SK-N-SH (cell line): ENCODE data around the gene SLC9A4.

ENCODE experiments used
- ELF1 ChIP-seq: IDR thresholded peaks from 2 replicates; pipeline ENCODE4 v1.4.0; 2012
- FOSL2 ChIP-seq: IDR thresholded peaks from 2 replicates; pipeline ENCODE4 v1.4.0; 2012; ENCODE audit warnings: low read depth, mild to moderate bottlenecking, moderate library complexity, borderline replicate concordance
- NRF1 ChIP-seq: IDR thresholded peaks from 2 replicates; pipeline ENCODE4 v1.6.1; 2012; ENCODE audit warnings: low read depth, mild to moderate bottlenecking, low read length
- POLR2AphosphoS5 ChIP-seq: IDR thresholded peaks from 2 replicates; pipeline ENCODE4 v1.6.1; 2012; ENCODE audit warnings: low read depth, low read length
- RXRA ChIP-seq: IDR thresholded peaks from 2 replicates; pipeline ENCODE4 v1.4.0; 2012; ENCODE audit warnings: low read depth, mild to moderate bottlenecking, borderline replicate concordance
- SIN3A ChIP-seq: IDR thresholded peaks from 2 replicates; pipeline ENCODE4 v1.6.1; 2012; ENCODE audit warnings: low read depth, mild to moderate bottlenecking, low read length, moderate library complexity, borderline replicate concordance
- TF ChIP-seq, protein P1 (sequence below): fragments of 150-350 bp; IDR thresholded peaks from 2 replicates; pipeline ENCODE4 v1.6.1; 2016; ENCODE audit warnings: mild to moderate bottlenecking, low read depth, low read length
- TF ChIP-seq, protein P2 (sequence below): fragments of 200-600 bp; sonication (generic); IDR thresholded peaks from 2 replicates; pipeline ENCODE4 v1.6.1; 2017; ENCODE audit warnings: antibody characterized with exemption, mild to moderate bottlenecking, moderate library complexity
- TF ChIP-seq, protein P3 (sequence below): IDR thresholded peaks from 2 replicates; pipeline ENCODE4 v1.4.0; 2012; ENCODE audit warnings: low read depth
- TF ChIP-seq, protein P4 (sequence below): IDR thresholded peaks from 2 replicates; pipeline ENCODE4 v1.4.0; 2012; ENCODE audit warnings: low read depth, borderline replicate concordance

DNA sequence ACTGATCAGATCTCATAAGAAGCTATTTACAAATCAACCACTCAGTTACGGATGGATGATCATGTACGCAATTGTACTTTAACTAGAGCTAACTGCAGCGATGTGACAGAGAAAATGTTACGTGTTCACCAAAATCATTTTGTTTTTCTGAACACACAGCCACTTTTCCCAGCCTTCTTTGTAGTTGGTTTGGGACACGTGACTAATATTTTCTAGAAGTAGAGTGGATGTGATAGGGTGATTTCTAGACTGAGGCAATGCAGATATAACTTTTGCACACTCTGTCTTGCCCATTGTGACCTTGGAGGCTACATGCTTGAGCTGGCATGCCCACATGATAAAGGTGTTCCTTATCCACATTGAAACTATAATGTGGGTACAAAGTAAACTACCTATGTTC lies 9.9 kb upstream of the SLC9A4 start:
- TF ChIP-seq, protein P1, sequence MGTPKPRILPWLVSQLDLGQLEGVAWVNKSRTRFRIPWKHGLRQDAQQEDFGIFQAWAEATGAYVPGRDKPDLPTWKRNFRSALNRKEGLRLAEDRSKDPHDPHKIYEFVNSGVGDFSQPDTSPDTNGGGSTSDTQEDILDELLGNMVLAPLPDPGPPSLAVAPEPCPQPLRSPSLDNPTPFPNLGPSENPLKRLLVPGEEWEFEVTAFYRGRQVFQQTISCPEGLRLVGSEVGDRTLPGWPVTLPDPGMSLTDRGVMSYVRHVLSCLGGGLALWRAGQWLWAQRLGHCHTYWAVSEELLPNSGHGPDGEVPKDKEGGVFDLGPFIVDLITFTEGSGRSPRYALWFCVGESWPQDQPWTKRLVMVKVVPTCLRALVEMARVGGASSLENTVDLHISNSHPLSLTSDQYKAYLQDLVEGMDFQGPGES: no peak
- no peak for TF ChIP-seq RXRA
- TF ChIP-seq, protein P2, sequence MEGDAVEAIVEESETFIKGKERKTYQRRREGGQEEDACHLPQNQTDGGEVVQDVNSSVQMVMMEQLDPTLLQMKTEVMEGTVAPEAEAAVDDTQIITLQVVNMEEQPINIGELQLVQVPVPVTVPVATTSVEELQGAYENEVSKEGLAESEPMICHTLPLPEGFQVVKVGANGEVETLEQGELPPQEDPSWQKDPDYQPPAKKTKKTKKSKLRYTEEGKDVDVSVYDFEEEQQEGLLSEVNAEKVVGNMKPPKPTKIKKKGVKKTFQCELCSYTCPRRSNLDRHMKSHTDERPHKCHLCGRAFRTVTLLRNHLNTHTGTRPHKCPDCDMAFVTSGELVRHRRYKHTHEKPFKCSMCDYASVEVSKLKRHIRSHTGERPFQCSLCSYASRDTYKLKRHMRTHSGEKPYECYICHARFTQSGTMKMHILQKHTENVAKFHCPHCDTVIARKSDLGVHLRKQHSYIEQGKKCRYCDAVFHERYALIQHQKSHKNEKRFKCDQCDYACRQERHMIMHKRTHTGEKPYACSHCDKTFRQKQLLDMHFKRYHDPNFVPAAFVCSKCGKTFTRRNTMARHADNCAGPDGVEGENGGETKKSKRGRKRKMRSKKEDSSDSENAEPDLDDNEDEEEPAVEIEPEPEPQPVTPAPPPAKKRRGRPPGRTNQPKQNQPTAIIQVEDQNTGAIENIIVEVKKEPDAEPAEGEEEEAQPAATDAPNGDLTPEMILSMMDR: no peak
- no peak for TF ChIP-seq POLR2AphosphoS5
- TF ChIP-seq, protein P3, sequence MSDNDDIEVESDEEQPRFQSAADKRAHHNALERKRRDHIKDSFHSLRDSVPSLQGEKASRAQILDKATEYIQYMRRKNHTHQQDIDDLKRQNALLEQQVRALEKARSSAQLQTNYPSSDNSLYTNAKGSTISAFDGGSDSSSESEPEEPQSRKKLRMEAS: no peak
- TF ChIP-seq SIN3A: no peak
- TF ChIP-seq NRF1: no peak
- TF ChIP-seq, protein P4, sequence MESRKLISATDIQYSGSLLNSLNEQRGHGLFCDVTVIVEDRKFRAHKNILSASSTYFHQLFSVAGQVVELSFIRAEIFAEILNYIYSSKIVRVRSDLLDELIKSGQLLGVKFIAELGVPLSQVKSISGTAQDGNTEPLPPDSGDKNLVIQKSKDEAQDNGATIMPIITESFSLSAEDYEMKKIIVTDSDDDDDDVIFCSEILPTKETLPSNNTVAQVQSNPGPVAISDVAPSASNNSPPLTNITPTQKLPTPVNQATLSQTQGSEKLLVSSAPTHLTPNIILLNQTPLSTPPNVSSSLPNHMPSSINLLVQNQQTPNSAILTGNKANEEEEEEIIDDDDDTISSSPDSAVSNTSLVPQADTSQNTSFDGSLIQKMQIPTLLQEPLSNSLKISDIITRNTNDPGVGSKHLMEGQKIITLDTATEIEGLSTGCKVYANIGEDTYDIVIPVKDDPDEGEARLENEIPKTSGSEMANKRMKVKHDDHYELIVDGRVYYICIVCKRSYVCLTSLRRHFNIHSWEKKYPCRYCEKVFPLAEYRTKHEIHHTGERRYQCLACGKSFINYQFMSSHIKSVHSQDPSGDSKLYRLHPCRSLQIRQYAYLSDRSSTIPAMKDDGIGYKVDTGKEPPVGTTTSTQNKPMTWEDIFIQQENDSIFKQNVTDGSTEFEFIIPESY: no peak
- no peak for TF ChIP-seq ELF1
- TF ChIP-seq FOSL2: no peak
